Suprapubic skin (tissue), 3 donors: ENCODE results near the gene REPS2.

Experiments
- POLR2AphosphoS5 ChIP-seq, 3 donors: sonication (generic); formaldehyde crosslinking; IDR thresholded peaks; one replicate each; pipeline ENCODE4 v1.6.1; 2017; ENCODE audit warnings: antibody characterized with exemption in 3 of 3
- TF ChIP-seq, protein P1 (sequence below), 2 donors: fragments of 200-600 bp in 1 of 2; fragments of 450-650 bp in 1 of 2; sonication (generic) in 1 of 2; IDR thresholded peaks; one replicate each; pipeline ENCODE4 v1.5.1; 2016 to 2019; ENCODE audit warnings: antibody characterized with exemption in 2 of 2, mild to moderate bottlenecking in 1 of 2, moderate library complexity in 1 of 2

DNA sequence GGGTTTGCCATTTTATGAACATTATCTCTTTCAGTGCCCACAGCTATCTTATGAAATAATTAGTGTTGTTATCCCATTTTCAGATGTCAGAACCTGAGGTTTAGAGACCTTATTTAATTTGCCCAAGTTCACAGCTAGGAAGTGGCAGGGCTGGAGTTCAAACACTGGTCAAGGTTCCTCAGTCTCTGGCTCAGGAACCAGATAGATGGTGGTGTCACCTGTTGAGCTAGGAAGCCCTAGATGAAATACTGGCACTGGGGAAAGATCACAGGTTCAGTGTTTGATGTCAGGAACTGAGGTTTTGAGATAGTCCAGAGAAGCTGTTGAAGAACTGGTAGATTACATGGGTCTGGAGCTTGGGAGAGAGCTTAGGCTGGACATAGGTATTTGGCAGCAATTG lies 85.4 kb downstream of the REPS2 start:
- TF ChIP-seq, protein P1, sequence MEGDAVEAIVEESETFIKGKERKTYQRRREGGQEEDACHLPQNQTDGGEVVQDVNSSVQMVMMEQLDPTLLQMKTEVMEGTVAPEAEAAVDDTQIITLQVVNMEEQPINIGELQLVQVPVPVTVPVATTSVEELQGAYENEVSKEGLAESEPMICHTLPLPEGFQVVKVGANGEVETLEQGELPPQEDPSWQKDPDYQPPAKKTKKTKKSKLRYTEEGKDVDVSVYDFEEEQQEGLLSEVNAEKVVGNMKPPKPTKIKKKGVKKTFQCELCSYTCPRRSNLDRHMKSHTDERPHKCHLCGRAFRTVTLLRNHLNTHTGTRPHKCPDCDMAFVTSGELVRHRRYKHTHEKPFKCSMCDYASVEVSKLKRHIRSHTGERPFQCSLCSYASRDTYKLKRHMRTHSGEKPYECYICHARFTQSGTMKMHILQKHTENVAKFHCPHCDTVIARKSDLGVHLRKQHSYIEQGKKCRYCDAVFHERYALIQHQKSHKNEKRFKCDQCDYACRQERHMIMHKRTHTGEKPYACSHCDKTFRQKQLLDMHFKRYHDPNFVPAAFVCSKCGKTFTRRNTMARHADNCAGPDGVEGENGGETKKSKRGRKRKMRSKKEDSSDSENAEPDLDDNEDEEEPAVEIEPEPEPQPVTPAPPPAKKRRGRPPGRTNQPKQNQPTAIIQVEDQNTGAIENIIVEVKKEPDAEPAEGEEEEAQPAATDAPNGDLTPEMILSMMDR (IDR thresholded peaks at IDR 0.05): no peak
- no peak for TF ChIP-seq POLR2AphosphoS5 (IDR thresholded peaks at IDR 0.05)
